Raji (cell line): Measurements from ENCODE around the gene SEC22A.

Experiments used
- POLR2A ChIP-seq: IDR thresholded peaks from 2 replicates; pipeline ENCODE4 v1.6.1; 2011; ENCODE audit warnings: low read depth, low read length, control low read depth; ENCODE audit not compliant: insufficient read depth

Gene SEC22A, protein sequence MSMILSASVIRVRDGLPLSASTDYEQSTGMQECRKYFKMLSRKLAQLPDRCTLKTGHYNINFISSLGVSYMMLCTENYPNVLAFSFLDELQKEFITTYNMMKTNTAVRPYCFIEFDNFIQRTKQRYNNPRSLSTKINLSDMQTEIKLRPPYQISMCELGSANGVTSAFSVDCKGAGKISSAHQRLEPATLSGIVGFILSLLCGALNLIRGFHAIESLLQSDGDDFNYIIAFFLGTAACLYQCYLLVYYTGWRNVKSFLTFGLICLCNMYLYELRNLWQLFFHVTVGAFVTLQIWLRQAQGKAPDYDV

DNA sequence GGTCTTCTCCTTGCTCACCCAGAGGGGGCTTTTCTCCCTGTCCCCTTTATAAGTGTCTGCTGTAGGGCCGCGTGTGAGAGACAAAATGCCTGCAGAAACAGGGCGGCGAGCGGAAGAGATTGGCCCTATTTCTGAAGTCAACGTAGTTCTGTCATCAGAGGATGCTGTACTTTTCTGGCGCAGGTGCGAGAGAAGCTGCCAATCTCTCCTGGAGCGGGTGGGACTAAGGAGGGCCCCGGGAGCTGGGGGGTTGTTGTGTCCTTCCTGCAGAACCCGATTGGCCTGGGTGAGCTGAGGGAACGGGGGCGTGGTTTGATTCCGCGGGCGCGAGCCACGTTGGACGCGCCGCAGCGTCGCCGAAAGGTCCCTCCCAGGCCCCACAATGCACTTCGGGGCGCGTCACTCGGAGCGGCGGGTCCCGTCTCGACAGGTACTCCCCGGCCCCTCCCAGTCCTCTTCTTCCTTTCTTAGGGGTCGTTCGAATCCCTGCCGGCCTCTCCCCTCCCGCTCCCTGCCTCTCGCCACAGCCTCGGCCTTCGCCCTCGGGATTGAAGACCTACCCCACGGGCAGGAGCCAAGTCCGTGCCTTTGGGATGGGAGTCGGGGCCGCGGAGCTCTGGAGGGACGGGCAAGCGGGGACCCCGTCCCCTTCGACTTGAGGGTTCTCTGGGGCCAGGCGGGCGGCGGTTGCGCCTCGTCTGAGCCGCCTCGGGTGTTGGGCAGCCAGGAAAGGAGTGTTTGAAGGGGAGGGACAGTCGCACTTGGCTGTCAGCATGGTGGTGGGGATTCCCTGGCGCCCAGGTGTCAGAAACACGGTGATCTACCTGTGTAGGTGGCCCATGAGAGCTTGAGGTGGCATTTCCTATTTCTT is at the start of gene SEC22A:
Gene SEC22A, plus strand, starts transcription at position 387 of the 871 bp plus-strand sequence. CDS start 7,275 bp downstream, outside the sequence.
- peak; percentile 73 for TF ChIP-seq POLR2A

DNA sequence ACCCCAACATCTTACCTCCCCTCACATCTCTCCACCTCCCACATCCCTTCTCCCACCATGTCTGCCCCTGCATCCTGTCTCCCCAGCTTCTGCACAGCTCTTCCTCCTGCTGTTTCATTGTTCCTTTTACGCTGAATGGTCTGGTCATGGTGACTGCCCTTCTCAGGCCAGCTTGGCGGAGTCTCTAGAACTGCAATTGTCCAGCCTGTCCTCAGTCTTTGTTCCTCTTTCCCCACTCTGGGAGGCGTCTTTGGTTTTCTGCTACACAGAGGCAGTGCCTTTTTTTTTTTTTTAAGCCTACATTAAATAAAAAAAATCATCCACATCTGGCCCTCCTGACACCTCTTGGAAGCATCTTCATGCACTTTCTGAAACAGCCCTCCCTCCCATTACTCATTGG is 49.1 kb upstream of the SEC22A start:
- no peak for TF ChIP-seq POLR2A

DNA sequence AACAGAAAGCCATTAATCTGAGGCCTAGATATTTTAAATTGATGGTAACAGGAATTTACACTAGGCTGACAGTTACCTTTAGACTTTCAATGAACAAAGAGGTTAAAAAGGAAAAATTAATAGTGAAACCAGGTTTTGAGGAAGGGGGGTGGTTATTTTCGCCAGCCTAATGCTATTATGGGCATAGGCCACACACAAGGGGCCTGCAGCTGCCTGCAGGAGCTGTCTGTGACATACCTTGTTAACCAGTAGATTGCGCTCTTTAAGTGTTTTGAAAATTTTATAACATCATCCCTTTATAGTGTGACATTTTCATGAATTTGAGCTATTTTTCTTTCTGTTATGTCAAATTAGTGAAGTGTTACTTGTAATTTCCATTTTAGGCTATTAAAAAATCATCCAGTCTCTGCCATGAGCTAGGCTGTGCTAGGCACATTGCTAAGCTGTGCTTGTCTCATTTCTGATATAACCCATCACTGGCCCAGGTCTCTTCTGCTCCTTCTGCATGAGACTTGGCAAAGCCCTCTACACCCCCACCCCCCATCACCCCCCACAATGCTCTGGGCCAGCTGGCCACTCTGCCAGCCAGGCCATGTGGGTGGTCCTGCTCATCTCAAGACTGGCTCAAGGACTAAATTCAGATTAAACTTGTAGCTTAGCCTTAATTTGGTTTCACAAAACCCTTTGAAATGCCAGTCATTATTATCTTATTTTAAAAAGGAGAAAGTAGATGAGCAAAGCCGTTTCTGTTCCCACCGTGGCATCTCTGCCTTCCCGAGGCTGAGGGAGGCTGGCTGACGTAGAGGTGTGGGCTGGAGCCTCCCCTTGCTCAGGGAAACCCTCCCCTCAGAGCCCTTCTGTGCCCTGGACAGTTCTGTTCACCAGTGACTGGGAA is 48.4 kb upstream of the SEC22A start:
- no peak for TF ChIP-seq POLR2A

DNA sequence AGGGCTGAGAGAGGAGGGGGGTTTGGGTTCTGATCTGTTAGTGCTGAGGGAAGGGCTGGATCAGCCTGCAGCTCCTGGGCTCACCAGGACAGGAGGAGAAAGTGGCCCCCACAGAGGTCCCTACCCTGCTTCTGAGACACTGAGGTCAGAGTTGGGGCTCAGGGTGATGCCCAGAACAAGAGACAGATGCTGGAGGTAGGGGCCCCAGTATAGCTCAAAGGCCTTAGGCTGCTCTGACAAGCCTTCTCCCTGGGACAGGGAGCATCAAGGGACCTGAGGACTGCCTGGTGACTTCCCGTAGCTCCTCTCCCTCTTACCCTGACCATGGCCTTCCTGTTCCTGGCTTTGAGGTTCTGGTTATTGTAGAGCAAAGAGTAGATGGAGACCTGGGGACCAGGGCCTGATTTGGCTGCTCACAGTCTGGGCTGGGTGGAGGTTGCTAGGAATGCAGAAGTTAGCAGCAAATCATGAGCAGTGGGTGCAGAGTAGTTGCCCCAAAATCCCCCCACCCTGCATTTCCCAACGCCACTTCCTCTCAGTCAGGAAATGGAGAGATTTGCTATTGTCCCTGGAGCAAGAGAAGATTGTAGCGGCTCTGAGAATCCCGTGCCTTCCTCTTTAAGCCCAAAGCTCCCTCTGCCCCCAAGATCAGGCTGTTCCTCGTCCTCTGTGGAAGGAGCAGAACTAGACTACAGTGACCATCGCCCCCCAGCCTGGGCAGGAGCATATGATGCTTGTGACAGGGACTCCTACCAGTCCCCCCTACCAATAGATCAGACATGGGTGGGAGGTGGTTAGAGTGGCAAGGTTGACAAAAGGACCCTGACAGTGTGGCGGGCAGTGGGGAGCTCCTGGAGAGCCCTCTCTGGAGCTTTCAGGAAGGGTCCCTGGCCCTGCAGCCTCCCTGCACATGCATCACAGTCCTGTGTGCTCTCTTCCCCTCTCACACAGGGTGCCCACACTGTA is 47.4 kb upstream of the SEC22A start:
- no peak for TF ChIP-seq POLR2A

DNA sequence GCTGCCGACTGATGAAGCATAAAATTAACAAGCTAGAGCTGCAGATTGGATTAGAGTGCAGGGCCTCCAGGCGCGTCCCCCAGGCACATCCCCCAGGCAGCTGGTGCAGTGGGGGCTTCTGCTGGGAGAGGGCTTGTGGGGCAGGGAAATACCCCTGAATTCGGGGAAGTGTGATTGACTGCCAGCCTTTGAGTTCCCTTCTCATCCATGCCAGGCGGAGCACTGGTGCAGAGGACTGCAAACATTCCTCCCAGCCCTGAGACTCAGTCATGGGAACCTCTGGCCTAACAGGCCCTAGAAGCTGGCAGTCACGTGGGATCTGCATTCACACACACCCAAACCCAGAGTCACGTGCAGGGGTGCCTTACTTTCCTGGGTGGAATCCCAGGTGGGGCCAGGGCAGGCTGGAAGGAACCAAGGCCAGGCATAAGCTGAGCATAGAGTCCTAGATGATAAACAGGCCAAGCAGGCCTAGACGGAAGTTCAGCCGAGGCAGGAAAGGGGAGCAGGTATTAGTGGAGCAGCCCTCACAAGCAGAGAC is 46.2 kb upstream of the SEC22A start:
- TF ChIP-seq POLR2A = no peak

DNA sequence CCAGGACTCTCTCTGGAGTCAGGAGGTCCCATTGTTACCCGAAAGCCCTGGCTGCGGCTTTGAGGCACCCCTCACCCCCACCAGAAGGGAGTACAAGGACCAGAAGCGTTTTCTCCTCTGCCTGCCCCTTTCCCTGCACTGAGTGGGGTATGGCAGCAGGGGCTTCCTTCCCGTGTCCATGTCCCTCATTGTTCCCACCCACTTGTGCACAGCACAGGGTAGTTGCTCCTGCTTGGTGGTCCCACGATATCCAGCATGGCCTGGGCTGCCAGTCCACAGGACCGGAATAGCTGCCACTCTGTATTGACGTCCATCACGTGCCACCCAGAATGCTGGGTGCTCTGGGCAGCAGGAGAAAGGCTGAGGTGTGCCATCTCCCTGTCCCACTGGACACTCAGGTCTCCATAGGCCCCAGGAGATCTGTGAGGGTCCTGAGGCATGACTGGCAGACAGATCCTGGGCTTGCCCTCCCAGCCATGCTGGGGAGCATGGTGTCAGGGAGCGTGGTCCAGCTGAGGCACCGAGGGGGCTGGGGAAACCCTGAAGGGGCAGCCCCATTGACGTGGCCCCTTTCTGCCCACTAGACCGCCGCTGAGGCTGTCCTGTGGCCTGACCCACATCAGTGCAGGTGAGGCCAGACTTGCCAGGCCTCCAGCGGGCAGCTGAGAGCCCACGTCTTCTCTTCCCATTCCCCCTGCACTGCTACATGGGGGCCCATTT is 45.3 kb upstream of the SEC22A start:
- no peak for TF ChIP-seq POLR2A

DNA sequence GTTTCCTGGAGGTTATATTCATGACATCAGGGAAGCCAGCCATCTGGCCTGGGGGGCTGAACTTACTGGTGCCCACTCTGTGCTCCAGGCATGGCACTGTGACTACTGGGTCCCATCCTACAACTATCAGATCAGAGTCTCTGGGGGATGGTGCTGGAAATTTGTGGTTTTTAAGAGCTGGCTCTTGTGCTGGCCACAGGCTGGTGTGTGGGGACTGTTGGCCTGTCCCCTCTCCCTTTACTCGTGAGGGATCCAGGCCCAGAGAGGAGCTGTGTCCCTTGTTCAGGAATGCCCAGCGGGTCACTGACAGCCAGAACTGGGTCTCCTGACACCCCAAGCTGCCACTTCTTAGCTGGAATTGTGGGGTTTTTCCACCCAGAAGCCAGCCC is 44.5 kb upstream of the SEC22A start:
- TF ChIP-seq POLR2A = no peak

DNA sequence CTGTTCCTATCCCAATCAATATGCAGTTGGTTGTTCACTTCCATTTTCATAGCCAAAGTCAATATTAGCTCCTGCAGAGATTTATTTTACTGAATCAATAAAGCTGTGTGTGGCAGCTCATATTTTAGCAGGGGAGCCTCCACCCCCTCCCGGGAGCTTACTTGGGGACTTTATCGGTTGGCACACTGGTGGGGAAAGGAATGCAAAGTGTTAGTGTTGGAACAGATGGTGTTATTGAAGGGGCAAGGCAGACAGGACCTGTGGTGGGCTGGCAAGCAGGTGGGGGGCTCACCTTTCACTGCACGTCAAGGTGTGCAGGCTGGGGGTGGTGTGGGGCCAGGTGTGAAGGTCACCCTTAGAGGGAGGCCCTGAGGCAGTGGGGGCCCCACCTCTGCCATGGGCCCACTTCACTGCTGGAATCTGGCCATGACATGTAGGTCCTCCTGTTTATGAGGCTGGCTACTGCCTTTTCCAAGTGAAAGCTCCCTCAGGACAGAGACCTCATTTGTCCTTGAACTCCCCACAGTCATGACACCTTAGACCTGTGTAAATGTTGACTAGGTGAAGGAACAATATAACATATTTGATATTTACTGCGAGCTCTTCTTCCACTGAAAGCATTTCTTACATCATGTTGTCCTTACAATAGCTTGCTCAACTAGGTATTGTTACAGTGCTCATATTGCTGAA is 44.0 kb upstream of the SEC22A start:
- TF ChIP-seq POLR2A = no peak

DNA sequence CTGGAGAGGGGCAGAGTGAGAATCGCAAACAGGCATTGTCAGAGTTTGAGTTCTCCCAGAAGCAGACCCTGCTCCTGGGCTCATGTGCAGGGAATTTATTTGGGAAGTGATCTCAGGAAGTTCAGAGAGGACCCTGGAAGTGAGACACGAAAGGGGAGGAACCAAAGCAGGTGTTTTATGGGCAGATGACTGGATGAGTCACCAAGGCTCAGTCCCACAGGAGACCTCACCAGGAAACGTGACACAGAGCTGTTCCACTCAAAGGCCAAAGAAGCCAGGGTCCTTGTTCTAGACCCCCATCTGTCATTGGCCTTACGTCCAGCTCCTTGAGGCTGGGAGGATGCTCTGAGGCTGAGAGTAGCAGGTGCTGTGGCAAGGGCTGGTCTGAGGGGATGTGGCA is 43.4 kb upstream of the SEC22A start:
- TF ChIP-seq POLR2A = no peak

DNA sequence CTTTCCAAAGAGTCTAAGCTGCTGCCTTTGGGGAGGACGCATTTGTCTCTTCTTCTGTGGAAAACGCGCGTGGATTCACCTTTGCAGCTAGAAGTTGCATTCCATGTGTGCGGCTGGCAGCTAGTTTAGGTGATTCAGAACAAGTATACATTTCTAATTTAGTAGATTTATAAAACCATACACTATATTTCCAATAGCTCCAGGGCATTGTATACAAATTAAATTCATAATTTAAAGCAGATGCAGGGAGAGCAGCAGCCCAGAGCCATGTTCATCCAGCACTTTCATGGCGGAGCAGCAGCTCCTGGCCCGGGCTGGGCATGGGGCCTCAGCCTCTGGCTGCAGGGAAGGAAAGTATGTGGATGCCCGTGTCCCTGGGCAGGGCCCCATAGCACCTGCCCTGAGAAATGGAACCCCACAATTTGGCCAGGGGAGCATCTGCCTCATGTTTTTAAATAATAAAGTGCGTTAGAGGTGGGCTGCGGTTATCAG is 42.8 kb upstream of the SEC22A start:
- TF ChIP-seq POLR2A = no peak

DNA sequence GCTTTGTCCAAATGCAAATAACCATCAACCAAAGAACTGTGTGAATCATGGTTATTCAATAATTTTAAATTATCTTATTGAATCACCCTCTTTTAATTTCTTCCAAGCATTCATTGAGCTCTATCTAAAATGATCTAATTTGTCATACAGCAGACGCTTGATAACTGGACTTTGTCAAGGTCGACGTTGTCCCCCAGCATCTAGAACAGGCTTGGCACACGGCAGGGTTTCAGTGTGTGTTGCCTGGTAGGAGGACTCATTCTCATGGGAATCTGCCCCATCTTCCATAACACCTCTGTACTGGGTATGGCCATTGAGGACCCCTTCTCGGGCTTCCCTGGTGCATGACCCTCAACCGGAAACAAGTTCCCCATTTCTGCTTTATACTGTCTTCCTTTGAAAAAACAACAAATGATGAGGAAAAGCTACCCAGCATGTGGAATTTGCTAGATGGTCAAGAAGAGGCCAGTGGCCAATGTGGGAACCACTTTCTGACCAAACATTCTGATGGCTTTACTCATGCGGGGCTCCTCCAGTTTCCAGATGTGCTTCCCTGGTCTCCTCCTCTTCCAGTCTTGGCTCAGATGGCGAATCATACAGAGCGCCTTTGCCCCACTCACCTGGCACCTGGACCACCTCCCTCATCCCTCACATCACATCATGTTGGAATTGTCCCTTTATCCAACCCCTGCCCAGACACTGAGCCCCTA is 41.7 kb upstream of the SEC22A start:
- TF ChIP-seq POLR2A = no peak

DNA sequence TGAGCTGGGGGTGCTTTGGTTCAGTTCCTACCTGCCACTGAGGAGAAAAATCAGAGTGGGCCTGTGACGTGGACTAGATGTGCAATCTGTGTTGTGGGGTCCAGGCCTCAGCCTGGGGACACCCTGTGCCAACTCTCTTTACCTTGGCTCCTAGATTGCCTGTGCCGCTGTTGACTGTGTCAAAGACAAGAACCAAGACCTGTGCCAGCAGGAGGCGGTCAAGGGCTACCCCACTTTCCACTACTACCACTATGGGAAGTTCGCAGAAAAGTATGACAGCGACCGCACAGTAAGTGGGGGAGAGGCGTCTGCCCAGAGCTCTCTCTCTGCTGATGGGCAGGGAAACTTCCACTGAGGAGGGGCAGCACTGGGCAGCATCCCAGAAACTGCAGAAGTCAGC is 40.6 kb upstream of the SEC22A start:
- TF ChIP-seq POLR2A = no peak
